Epithelial cell of proximal tubule (primary cell): Measurements from ENCODE around the gene CACNA2D2. TPM values are rescaled to one million over a fixed set of nuclear protein-coding genes. Genes with fewer than 3 reads are reported as not detected.

Source experiments
- DNase-seq: peaks from one replicate; pipeline ENCODE4 v3.0.0-alpha.2; 2011; ENCODE audit warnings: low read depth
- H3K4me3 ChIP-seq: 2 replicates; pipeline ENCODE4 v1.5.1; 2011; ENCODE audit warnings: low read depth, mild to moderate bottlenecking, low read length
- CTCF ChIP-seq: conservative IDR thresholded peaks from 2 replicates; pipeline ENCODE4 v1.5.1; 2012; ENCODE audit warnings: low read depth, mild to moderate bottlenecking, low read length
- total RNA-seq: library from RNA; depleted of rRNA; stranded (reverse); fragments of >200 nt; gene quantifications from 2 replicates; pipeline ENCODE4 v1.2.3, GENCODE V29; 2015

Gene CACNA2D2
- total RNA-seq, 1 donor from 2014 or later = not detected

- DNase-seq = no peak
- H3K4me3 ChIP-seq = no peak overlapping the region
- TF ChIP-seq CTCF = no peak
Measured at GRCh38 chr3:50450209-50450921, 53.1 kb downstream of the CACNA2D2 start.

GRCh38 chr3:50448752-50449539, 54.5 kb downstream of the CACNA2D2 start:
- TF ChIP-seq CTCF = no peak
- H3K4me3 ChIP-seq = no peak overlapping the region

GRCh38 chr3:50447290-50447840, 56.1 kb downstream of the CACNA2D2 start:
- H3K4me3 ChIP-seq = no peak overlapping the region
- no peak for DNase-seq
- no peak for TF ChIP-seq CTCF

More at GRCh38 chr3:50448752-50449539, 54.5 kb downstream of the CACNA2D2 start:
- DNase-seq = no peak

GRCh38 chr3:50445919-50446318, 57.5 kb downstream of the CACNA2D2 start:
- no peak overlapping the region for H3K4me3 ChIP-seq
- no peak for DNase-seq
- TF ChIP-seq CTCF = no peak

- no peak for TF ChIP-seq CTCF
- DNase-seq = no peak
- no peak overlapping the region for H3K4me3 ChIP-seq
Measured at GRCh38 chr3:50444782-50445181, 58.7 kb downstream of the CACNA2D2 start.

- no peak overlapping the region for H3K4me3 ChIP-seq
- DNase-seq = no peak
- no peak for TF ChIP-seq CTCF
Measured at GRCh38 chr3:50444213-50444612, 59.2 kb downstream of the CACNA2D2 start.
